NK-92 (cell line): ENCODE measurements around the gene NAP1L4.

ENCODE experiments used
- DNase-seq: peaks from one replicate; lab custom pipeline; 2025; ENCODE audit not compliant: unreplicated experiment; lab: John Stamatoyannopoulos, UW

NAP1L4 gene

DNA sequence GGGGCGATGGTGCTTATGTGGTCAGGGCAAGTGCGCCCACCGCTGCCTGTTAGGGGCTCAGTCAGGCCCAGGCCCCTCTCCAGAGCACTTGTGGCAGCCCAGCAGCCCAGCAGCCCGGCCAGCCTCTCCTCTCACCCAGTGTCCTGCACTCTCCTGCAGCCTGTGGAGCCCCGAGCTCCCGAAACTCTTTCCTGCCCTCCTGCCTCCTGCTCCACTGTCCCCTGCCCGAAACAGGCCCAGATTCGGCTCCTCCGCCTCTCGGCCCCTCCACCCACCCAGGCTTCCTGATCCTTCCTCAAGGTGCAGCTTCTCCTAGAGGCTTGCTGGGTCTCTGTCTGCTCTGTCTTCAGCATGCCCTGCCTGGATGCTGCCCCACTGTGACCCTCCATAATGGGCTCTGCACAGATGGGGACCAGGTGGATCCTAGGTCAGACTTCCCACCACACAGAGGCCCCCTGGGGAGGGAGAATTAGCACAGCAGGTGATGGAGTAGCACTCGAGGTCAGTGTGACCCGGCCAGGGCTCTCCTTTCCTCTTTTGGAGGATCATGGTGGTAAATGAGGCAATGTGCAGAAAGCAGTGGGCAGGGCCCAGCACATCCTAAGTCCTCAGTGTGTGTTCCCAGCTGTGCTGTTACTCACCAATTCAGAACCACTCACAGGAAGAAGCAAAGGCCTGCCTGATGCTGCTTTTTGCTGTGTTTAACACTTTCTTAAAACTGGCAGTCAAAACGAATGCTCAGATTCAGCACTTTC lies 18.6 kb upstream of the NAP1L4 start:
- no peak for DNase-seq

- no peak for DNase-seq
Measured at GRCh38 chr11:3010004-3010403, 17.9 kb upstream of the NAP1L4 start.

- no peak for DNase-seq
Measured at GRCh38 chr11:3009481-3009880, 17.4 kb upstream of the NAP1L4 start.

DNA sequence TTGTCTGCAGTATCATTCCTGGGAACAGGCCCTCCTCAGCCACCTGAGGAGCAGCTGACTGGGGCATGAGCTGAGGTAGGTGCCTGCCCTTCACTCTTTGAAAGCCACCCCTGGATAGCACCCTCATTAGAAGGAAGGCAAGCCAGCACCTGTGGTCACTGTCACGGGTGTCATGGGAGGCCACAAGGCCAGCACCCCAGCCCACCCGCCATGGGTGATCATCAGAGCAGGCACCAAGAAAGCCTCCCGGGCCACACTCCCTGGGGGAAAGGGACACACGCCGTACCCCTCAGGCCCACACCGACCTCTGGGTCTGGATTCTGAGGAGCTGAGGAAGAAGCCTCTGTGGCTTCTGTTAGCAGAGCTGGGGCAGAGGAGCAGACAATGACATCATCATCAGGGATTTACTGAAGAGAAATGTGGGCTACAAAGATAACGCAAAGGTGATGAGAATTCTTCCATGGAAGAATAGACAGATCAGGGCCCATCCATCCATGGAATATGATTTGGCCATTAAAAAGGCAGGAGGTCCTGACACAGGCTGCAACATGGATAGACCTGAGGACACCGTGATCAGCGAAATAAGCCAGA lies 16.7 kb upstream of the NAP1L4 start:
- no peak for DNase-seq

DNA sequence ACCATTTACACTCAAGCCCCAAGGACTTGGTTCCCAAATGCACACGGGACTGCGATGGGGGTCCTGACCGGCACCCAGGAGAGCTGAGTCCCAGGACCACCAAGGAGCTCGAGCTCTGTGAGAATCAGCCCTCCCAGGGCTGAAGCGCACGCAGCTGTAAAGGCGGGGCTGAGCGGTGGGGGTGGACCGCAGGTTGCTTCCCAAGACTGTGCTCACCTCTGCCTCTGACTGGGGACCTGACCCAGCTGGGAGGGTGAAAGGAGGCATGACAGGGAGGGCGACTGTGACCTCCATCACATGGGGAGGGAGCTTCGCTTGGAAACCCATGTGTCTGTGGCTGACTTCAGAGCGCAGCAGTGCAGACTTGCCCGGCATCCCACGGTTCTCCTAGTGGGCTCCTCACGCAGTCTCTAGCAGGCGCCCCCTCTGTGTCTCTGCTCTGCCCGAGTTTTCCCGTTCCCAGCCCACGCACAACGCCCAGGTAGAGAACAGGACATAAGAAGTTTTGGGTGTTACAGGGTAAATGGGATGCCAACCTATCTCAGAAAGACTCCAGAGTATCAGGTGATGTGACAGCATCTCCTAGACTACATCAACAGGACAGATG lies 15.4 kb upstream of the NAP1L4 start:
- no peak for DNase-seq

DNA sequence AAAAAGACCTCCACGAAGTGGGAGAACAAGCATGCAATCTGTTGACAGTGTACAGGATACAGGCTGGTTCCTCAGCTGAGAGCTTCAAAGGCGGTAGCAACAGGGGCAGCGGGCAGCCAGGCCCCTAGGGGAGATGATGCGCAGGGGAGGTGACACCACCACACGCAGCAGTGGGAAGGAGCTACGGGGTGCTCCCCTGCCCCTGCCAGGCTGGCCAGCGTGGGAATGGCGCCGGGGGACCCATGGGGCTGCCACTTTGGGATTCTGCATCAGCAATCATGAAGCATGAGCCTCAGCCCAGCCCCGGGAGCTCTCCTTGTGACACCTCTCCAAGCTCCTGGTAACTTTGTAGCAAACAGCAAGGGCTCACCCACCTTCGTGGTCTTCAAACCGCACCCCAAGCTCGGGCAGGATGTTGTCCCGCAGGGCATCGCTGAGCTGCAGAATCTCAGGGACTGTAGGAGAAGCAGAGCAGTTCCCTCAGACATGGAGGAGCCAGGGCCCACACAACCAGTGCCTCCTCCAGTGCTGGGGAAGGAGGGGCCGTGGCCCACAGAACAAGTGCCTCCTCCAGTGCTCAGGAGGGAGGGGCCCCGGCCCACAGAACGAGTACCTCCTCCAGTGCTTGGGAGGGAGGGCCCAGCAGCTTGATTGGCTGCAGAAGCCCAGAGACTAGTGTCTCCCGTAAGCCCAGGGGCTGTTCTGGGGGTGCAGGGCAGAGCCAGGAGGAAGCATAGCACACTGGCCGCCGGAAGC lies 14.6 kb upstream of the NAP1L4 start:
- DNase-seq = no peak

GRCh38 chr11:3004481-3004880 lies 12.4 kb upstream of the NAP1L4 start:
- no peak for DNase-seq

DNA sequence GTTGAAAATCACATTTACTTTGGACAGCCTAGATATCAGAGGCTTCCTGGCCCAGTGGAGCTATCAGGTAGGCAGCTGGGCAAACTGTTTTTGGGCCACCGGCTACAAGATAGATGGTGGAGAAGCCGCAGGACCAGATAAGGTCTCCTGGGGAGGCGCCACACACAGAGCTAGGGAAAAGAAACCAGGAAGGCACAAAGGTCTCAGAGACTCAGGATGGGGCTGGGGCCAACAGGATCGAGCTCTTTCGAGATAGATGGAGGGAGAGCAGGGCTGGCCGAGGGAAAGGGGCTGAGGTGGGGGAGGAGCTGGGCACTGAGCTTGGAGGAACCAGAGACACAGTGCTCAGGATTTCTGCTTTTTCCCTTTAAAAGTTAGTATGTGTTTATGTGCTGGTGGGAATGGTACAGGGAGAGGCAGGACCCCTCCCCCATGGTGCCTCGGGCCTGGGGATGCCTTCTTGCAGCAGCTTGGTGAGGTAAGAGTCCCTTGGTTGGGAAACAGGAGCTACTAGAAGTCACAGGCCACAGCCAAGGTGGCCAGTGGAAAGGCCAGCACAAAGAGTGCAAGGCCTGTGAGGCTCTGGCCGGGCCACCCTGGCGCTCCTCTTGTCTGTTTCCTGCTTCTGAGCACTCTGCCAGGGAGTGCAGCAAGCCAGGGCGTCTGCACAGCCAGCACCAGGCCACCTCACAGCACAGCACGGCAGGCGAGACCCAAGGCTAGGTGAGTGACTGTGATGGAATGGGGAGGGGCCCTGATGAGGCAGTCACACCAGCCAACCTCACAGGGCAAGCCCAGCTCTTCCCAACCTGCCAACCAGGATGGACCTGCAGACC lies 11.5 kb upstream of the NAP1L4 start:
- DNase-seq = no peak

- no peak for DNase-seq
Measured at GRCh38 chr11:3002871-3003270, 10.7 kb upstream of the NAP1L4 start.

DNA sequence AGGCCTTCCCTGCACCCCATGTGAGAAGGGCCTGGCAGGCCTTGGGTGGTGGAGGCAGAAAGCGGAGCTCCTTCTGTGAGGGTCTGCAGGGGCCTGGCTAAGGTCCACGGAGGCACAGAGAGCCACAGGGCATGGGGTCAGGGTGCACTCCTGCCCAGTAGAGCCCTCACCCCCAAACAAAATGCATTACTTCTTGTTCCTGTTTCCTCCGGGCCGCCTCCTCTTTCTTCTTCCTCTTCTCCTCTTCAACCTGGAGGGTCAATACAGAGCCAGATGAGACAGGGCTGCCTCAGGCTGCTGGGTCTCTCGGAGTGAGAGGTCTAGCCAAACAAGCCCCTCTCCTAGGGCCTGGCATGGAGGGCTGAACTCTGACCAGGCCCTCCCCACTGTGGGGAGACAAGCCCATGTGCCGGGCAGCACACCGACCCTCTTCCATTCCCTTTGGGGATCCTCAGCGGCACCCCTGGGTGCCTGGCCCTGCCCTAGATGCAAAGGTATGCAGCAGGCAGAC lies 10.3 kb upstream of the NAP1L4 start:
- DNase-seq = no peak

DNA sequence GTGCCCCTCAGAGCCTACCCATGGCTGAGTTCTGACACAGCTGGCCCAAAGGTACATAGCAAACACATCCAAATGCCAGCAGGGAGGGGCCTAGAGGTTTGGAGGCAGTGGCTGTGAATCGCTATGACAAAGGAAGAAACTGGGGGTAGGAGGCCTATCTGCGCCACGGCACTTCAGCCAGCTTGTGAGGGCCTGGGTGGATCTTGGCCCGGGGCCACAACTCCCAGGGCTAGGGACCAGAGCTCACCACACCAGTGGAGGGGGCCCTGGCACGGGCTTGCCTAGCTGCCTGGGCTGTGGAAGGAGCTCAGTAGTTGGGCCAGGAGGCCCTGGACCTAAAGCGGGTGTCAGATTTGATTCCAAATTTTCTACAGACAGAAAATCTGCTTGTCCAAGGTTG lies 9.4 kb upstream of the NAP1L4 start:
- no peak for DNase-seq

- DNase-seq = no peak
Measured at GRCh38 chr11:3000032-3000961, 8.2 kb upstream of the NAP1L4 start.

DNA sequence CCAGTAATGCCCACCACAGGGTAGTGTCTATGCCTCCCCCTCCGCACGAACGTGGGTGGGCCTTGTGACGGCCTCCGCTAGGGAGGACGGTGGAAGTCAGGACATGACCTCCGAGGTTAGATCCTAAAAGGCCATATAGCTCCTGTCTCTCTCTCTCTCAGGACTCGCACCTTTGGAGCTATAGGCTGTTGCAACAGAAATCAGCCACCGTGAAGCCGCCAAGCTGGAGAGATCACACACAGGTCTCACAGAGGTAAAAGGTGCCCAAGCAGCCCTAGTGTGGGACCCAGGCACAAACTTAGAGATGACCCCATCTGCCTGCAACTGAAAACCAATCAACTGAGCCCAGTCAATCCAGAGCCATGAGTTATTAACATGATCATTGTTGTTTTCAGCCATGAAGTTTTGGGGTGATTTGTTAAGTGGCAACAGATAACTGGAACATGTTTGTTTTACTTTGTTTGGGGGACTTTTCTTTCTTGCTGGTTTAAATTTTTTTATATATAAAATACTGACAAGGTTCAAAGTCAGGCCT lies 7.4 kb upstream of the NAP1L4 start:
- no peak for DNase-seq

GRCh38 chr11:2998073-2998850 lies 6.1 kb upstream of the NAP1L4 start:
- no peak for DNase-seq

GRCh38 chr11:2997406-2997805 lies 5.3 kb upstream of the NAP1L4 start:
- DNase-seq = no peak

DNA sequence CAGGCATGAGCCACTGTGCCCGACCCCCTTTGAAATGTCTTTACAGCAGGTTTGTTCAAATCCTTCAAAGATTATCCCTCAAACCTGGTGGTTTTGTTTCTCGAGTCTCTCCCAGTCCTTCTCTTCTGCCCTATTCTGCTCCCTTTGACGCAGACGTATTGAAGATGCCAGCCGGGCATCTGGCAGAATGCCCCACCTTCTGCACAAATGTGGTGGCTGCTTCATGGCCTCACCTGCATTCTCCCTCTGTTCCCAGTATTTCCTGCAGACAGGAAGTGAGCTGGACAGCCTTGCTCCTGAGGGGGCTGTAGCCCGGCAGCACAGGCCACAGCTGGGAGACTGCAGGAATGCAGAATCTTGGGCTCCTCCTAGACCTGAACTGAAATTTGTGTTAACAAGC lies 4.8 kb upstream of the NAP1L4 start:
- DNase-seq = no peak

- DNase-seq = no peak
Measured at GRCh38 chr11:2995893-2996554, 3.9 kb upstream of the NAP1L4 start.

- DNase-seq = no peak
Measured at GRCh38 chr11:2995031-2995561, 3.0 kb upstream of the NAP1L4 start.
